H4 (cell line): ENCODE results near the gene UBAC2. TPM values are rescaled to one million over a fixed set of nuclear protein-coding genes. Genes with fewer than 3 reads are reported as not detected.

ENCODE experiments used
- DNase-seq: peaks from one replicate; pipeline ENCODE4 v3.0.0-alpha.2; 2015; ENCODE audit warnings: low spot score
- total RNA-seq: library from RNA; depleted of rRNA; stranded (reverse); fragments of >200 nt; shearing (Covaris generic); gene quantifications from 2 replicates; pipeline ENCODE4 v1.2.3, GENCODE V29; 2014

Gene UBAC2
- total RNA-seq, 1 experiment from 2014 or later = 29.8 TPM

GRCh38 chr13:99294198-99294597, 93.5 kb downstream of the UBAC2 start:
- no peak for DNase-seq

DNA sequence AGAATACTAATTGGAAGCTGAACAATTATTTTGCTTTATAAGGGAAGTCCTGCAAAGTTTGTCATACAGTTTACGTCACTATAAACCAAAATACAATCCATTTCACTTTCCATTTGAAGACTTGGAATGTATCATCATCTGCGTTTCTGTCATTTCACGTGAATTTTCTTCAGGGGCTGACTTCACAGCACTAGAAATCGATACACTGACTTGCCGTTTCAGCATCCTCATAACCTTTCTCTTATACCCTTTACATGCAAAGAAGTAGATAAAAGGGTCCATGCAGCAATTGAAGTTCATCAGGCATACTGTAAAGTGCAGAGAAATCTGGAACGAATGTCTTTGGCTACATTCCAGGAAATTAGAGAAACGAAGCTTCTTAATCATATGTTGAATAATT, 94.3 kb downstream of the UBAC2 start:
- no peak for DNase-seq

DNA sequence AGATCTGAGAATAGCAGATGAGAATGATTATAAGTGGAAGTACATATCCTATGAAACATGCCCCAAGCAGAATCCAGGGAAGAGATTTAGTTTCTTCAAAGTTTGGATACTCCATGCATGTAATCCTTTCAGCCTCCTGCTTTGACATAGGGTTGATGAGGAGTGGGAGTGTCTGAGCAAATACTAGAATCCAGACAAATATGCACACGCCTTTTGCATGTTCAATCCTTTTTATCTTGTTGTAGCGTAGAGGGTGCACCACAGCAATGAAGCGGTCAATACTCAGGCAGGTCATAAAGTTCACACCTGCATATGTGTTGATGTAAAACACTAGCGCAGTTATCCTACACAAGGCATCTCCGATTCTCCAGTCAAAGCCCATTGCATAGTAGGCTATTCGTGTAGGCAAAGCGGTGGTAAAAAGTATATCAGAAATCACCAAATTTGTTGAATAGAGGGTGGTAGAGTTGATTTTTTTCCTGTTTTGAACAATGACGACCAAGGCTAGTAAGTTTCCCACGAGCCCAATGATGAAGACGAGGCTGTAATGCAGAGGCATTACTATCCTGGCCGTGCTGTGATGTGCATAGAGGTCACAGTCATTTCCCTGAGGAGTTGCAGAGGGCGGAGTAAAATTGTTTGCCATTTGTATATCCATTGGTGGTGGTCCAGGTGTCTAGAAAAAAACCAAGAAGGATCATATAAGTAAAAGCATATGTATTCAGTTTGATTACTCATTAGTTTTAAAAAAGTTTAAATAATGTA, 95.0 kb downstream of the UBAC2 start:
- DNase-seq = no peak

GRCh38 chr13:99296398-99296797, 95.7 kb downstream of the UBAC2 start:
- no peak for DNase-seq

GRCh38 chr13:99297331-99297730, 96.7 kb downstream of the UBAC2 start:
- DNase-seq = no peak

- DNase-seq = no peak
Measured at GRCh38 chr13:99298056-99298455, 97.4 kb downstream of the UBAC2 start.

GRCh38 chr13:99299256-99299919, 98.7 kb downstream of the UBAC2 start:
- DNase-seq = no peak

DNA sequence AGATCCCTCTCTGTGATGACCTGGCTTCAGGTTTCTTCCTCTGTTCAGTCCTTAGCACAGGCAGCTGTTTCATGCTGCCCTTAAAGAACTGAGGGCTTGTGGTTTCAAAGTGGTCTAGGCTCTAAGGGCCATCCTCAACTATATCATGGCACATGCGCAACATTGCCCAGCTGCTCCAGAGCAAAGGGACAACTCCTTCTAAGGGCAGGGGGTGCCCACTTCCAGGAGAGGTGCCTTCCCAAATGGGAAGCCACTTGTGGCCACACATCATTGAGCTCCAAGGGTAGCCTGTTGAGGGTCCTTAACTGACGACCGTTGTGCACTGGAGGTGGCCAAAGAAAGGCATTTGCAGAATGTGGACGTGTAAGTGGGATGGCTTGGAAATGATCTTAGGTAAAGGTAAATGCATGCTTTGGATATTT, 99.3 kb downstream of the UBAC2 start:
- no peak for DNase-seq

- no peak for DNase-seq
Measured at GRCh38 chr13:99301056-99301838, 100.6 kb downstream of the UBAC2 start.

DNA sequence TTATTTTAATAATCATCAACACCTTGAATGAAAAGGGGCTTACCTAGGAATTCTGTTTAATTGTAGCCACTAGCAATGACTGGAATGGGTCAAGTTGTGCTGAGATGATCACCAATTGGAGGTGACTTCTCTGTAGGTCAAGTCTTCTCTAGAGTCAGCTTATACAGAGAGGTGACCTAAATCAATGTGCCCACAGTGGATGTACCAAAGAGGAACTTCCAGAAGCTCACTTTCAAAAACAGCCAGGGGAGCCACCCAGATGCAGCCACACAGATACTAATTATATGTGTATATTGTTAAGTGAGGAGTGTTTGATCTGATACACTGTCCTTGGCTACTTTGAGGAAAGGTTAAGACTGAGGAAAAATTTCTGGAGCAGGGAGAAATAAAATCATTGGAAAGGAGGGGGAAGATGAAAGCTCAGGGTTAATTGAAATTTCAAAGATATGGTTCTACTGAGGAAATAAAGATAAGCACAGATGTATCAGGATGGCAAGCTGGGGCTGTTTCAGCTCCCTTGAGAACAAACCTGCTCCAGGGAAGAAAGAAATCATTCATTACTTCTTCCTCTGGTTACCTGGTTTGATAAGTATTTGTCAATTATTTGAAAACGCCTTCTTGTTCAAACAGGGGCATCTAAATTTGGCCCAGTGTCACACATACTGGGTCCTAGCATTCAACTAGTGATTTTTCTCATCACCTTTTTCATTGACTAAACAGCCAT, 101.4 kb downstream of the UBAC2 start:
- DNase-seq = no peak

DNA sequence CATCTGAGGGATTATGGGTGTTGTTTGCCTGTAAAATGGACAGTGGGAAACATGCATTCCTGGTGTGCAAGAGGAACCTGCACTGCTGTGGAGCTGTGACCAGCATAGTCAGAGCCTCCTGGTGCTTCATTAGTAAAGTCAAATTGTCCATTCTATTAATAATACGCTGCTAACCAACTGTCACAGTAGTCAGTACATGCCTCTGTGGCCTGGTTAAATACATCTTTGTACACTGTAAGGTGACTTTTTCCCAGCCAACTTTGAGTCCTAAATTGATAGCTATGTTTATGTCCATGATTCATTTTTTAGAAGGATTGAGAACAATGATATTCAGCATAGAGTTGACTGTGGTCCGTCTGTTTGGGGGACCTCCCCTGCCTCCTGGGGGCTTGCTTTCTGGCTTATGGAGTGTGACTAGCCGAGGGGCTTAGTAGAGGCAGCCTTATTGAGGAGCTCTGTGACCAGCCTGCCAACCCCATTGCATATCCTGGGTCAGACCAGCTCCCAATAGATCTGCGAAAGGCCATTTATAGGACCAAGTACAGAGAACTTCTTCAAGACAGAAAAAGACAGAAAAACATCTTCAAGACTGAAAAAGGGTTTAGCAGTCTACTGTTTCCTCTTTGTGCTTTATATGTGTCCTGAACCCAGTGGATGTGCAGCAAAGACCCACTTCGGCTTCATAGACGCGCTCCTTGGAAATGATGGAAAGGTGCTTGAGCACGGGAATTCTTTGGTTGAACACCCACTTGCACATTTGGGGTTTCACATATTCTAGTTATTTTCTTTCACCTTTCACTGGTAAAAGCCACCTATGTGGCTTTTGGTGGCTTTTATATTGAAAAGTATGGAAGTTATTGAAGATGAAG, 102.2 kb downstream of the UBAC2 start:
- no peak for DNase-seq

DNA sequence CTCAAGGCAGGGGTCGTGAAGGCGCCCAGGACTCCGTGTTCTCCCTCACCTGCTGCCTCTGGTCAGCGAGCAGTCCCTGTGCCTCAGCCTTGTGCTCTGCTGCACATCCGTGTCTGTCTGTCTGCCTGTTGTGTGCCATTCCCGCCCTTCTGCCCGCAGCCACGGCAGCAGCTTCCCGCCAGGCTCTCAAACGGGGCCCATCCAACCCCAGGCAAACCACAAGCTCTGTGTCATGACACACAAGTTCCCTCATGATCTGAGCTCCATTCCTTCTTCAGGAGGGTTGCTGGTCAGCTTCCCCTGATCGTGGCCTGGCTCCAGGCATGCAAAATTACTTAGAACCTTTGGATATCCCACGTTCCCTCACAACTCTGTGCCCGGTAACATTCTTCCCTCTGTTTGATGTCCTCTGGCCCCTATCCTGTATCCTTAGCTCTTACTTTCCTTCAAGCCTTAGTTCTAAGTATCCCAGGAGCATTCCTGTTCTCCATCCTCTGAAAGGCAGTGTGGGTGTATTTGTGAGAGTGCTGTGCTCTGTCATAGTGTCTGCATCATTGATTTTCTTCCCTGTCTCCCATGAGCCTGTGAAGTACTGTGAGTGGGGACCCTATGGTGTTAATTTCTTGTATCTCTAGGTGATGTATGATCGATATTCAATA, 103.3 kb downstream of the UBAC2 start:
- no peak for DNase-seq

DNA sequence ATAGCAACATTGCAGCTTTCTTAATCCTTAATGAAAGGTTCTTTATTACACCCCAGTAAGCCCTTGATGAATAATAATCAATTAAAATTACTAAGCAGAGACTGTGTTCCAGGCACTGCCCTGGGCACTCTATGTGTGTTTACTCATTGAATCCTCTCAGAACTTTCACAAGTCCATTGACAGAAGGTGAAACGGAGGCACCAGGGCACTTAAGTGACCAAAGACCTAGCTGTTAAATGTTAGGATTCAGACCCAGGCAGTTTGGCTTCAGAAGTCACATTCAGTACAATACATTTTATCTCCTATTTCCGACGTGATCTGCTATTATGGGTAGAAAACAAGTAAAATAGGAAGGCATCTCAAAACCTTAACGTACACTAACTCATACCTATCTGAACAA, 103.9 kb downstream of the UBAC2 start:
- DNase-seq = no peak

GRCh38 chr13:99305158-99305557, 104.5 kb downstream of the UBAC2 start:
- DNase-seq = no peak

DNA sequence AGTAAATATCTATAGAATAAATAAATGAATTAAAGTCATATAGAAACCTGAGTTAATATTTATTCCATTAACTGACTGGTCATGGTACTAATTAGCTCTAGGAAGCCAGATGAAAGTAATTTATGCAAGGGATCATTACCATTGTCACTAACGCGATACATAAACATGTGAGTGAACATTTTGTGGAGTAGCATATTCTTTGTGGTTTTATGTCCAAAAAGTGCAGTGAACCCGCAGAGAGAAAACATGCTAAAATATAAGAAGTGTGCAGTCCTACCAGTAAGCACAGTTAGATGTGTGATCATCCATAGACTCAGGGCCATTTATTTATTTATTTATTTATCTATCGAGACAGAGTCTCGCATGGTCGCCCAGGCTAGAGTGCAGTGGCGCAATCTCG, 104.9 kb downstream of the UBAC2 start:
- DNase-seq = no peak

- peak; percentile 23 for DNase-seq
Measured at GRCh38 chr13:99307247-99307646, 106.6 kb downstream of the UBAC2 start, which contains the start of gene GPR183. Gene GPR183 (minus strand): TSS chr13:99307399. CDS start chr13:99296145, 11,254 bp downstream.

DNA sequence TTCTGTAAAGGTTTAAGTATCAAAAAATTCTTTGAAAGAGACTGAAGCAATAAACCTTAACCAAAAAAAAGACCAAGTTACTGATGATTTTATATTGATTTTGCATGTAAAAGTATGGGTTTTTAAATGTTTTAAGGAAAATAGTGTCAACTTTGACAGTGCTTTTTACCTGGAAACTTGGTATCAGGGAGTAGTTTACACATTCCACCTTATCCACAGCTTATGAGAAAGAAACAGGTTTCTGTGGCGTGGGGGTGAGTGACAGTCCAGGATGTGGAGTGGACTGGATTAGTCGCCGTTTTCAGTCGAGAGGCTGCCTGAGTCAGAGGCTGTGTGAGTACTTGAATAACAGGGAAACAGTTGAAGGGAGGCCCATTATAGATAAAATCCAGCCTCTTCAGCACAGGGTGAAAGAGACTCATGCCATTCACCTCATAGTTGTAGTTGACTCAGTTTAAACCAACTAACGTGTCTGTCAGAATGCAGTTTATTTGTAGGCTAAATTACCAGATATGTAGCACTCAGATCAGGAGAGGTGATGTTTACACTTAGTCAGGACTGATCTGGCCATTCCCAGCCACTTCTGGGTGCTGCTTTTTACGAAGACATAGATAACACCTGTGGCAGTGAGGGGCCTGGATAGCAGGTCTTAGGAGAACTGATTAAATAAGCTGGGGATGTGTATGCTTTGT, 107.1 kb downstream of the UBAC2 start:
- DNase-seq = no peak

GRCh38 chr13:99308471-99309087, 107.9 kb downstream of the UBAC2 start:
- DNase-seq = no peak

DNA sequence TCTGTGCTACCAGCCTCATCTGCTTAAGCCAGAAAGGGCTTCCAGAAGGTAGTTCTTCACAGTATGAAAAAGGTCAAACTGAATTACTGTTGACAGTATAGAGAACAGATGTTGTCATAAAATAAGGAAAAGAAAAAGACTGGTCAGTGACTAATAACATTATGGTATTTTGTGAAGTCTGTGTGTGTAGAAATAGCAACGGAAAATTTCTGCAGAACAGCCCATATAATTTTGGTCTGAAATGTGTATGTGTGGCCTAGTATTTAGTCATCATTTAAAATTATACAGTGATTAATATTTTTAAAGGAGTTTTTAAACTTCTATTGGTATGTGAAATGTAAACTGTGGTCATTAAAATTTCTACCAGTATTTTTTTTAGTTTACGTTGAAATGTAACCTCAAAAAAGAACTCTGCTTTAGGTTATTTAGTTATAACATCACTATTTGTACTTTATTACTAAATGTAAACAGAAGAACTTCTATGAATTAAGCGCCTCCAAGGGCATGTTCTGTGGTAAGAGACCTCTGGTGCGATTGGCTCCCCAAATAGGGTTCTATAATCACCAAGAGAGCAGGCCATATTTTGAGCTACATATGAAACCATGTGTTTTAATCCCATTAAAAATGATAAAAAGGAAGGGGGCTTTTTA, 109.9 kb downstream of the UBAC2 start:
- no peak for DNase-seq
